ENCODE measurements around the gene MLIP.
"Not testable (repeated sequence)": the region's sequence is repeated elsewhere in the genome, so short reads cannot be mapped to it uniquely, and the experiment has no call there.

The MLIP gene

GRCh38 chr6:54234539-54234938, 123.3 kb downstream of the MLIP start:
- Histone ChIP-seq H3K4me3 (ENCODE audit: low read length) (no peak overlapping the region), H3K36me3 (ENCODE audit: control insufficient read depth, insufficient read depth, low read length, severe bottlenecking) (no peaks in the 10 kb centered on the region), H3K9ac (ENCODE audit: low read length) (no peak overlapping the region), H3K9me3 (ENCODE audit: control insufficient read depth, low read length) (no peaks in the 10 kb centered on the region), H3K4me1 (ENCODE audit: control insufficient read depth, insufficient read depth, low read length) (peaks cover 12% of the 10 kb centered on the region), H3K27me3 (replicated peaks; ENCODE audit: control insufficient read depth, insufficient read depth, low read length) (no peaks in the 10 kb centered on the region)
- DNase-seq (ENCODE audit: low read depth), result no peak

- Histone ChIP-seq H3K36me3 (ENCODE audit: control insufficient read depth, insufficient read depth, low read length, severe bottlenecking) (no peaks in the 10 kb centered on the region), H3K4me3 (ENCODE audit: low read length) (no peak overlapping the region), H3K9ac (ENCODE audit: low read length) (no peak overlapping the region), H3K9me3 (ENCODE audit: control insufficient read depth, low read length) (no peaks in the 10 kb centered on the region), H3K4me1 (ENCODE audit: control insufficient read depth, insufficient read depth, low read length) (peaks cover 12% of the 10 kb centered on the region), H3K27me3 (replicated peaks; ENCODE audit: control insufficient read depth, insufficient read depth, low read length) (no peaks in the 10 kb centered on the region)
- DNase-seq (ENCODE audit: low read depth), result no peak
Observed at GRCh38 chr6:54236984-54237383, 125.7 kb downstream of the MLIP start.

- DNase-seq (ENCODE audit: low read depth), result peak; percentile 89
- H3K9ac ChIP-seq (ENCODE audit: low read length), result peak overlapping the region; percentile 79
- no peak overlapping the region for H3K4me3 ChIP-seq (ENCODE audit: low read length)
- H3K4me1 ChIP-seq (ENCODE audit: control insufficient read depth, insufficient read depth, low read length), result peaks cover 12% of the 10 kb centered on the region
- H3K27me3 ChIP-seq (replicated peaks; ENCODE audit: control insufficient read depth, insufficient read depth, low read length), result no peaks in the 10 kb centered on the region
- H3K36me3 ChIP-seq (ENCODE audit: control insufficient read depth, insufficient read depth, low read length, severe bottlenecking), result no peaks in the 10 kb centered on the region
- no peaks in the 10 kb centered on the region for H3K9me3 ChIP-seq (ENCODE audit: control insufficient read depth, low read length)
Observed at GRCh38 chr6:54238396-54238795, 127.2 kb downstream of the MLIP start.

- no peak overlapping the region for H3K9ac ChIP-seq (ENCODE audit: low read length)
- no peaks in the 10 kb centered on the region for H3K9me3 ChIP-seq (ENCODE audit: control insufficient read depth, low read length)
- H3K4me3 ChIP-seq (ENCODE audit: low read length), result no peak overlapping the region
- H3K36me3 ChIP-seq (ENCODE audit: control insufficient read depth, insufficient read depth, low read length, severe bottlenecking), result no peaks in the 10 kb centered on the region
- no peak for DNase-seq (ENCODE audit: low read depth)
- H3K4me1 ChIP-seq (ENCODE audit: control insufficient read depth, insufficient read depth, low read length), result peaks cover 18% of the 10 kb centered on the region
- H3K27me3 ChIP-seq (replicated peaks; ENCODE audit: control insufficient read depth, insufficient read depth, low read length), result no peaks in the 10 kb centered on the region
Observed at GRCh38 chr6:54243699-54244098, 132.5 kb downstream of the MLIP start.

- peaks cover 14% of the 10 kb centered on the region for H3K4me1 ChIP-seq (ENCODE audit: control insufficient read depth, insufficient read depth, low read length)
- H3K4me3 ChIP-seq (ENCODE audit: low read length), result no peak overlapping the region
- DNase-seq (ENCODE audit: low read depth), result peak; percentile 70
- H3K36me3 ChIP-seq (ENCODE audit: control insufficient read depth, insufficient read depth, low read length, severe bottlenecking), result no peaks in the 10 kb centered on the region
- H3K9ac ChIP-seq (ENCODE audit: low read length), result no peak overlapping the region
- no peaks in the 10 kb centered on the region for H3K9me3 ChIP-seq (ENCODE audit: control insufficient read depth, low read length)
- H3K27me3 ChIP-seq (replicated peaks; ENCODE audit: control insufficient read depth, insufficient read depth, low read length), result no peaks in the 10 kb centered on the region
Observed at GRCh38 chr6:54244430-54244829, 133.2 kb downstream of the MLIP start.

GRCh38 chr6:54245265-54245664, 134.0 kb downstream of the MLIP start:
- Histone ChIP-seq H3K4me3 (ENCODE audit: low read length) (no peak overlapping the region), H3K36me3 (ENCODE audit: control insufficient read depth, insufficient read depth, low read length, severe bottlenecking) (no peaks in the 10 kb centered on the region), H3K4me1 (ENCODE audit: control insufficient read depth, insufficient read depth, low read length) (peaks cover 14% of the 10 kb centered on the region), H3K9ac (ENCODE audit: low read length) (no peak overlapping the region), H3K9me3 (ENCODE audit: control insufficient read depth, low read length) (no peaks in the 10 kb centered on the region), H3K27me3 (replicated peaks; ENCODE audit: control insufficient read depth, insufficient read depth, low read length) (no peaks in the 10 kb centered on the region)
- DNase-seq (ENCODE audit: low read depth), result no peak

- H3K9me3 ChIP-seq (ENCODE audit: control insufficient read depth, low read length), result no peaks in the 10 kb centered on the region
- H3K4me1 ChIP-seq (ENCODE audit: control insufficient read depth, insufficient read depth, low read length), result peaks cover 14% of the 10 kb centered on the region
- DNase-seq (ENCODE audit: low read depth), result no peak
- H3K36me3 ChIP-seq (ENCODE audit: control insufficient read depth, insufficient read depth, low read length, severe bottlenecking), result no peaks in the 10 kb centered on the region
- H3K4me3 ChIP-seq (ENCODE audit: low read length), result no peak overlapping the region
- no peaks in the 10 kb centered on the region for H3K27me3 ChIP-seq (replicated peaks; ENCODE audit: control insufficient read depth, insufficient read depth, low read length)
- H3K9ac ChIP-seq (ENCODE audit: low read length), result no peak overlapping the region
Observed at GRCh38 chr6:54248319-54248718, 137.1 kb downstream of the MLIP start.

GRCh38 chr6:54248994-54249393, 137.8 kb downstream of the MLIP start:
- Histone ChIP-seq H3K9me3 (ENCODE audit: control insufficient read depth, low read length) (no peaks in the 10 kb centered on the region), H3K27me3 (replicated peaks; ENCODE audit: control insufficient read depth, insufficient read depth, low read length) (no peaks in the 10 kb centered on the region), H3K4me1 (ENCODE audit: control insufficient read depth, insufficient read depth, low read length) (peaks cover 14% of the 10 kb centered on the region), H3K9ac (ENCODE audit: low read length) (no peak overlapping the region), H3K4me3 (ENCODE audit: low read length) (no peak overlapping the region), H3K36me3 (ENCODE audit: control insufficient read depth, insufficient read depth, low read length, severe bottlenecking) (no peaks in the 10 kb centered on the region)
- no peak for DNase-seq (ENCODE audit: low read depth)

GRCh38 chr6:54249812-54250211, 138.6 kb downstream of the MLIP start:
- not testable (repeated sequence) for H3K27me3 ChIP-seq (replicated peaks; ENCODE audit: control insufficient read depth, insufficient read depth, low read length)

GRCh38 chr6:54252496-54252895, 141.3 kb downstream of the MLIP start:
- Histone ChIP-seq H3K4me3 (ENCODE audit: low read length) (no peak overlapping the region), H3K27me3 (replicated peaks; ENCODE audit: control insufficient read depth, insufficient read depth, low read length) (no peaks in the 10 kb centered on the region), H3K36me3 (ENCODE audit: control insufficient read depth, insufficient read depth, low read length, severe bottlenecking) (no peaks in the 10 kb centered on the region), H3K9ac (ENCODE audit: low read length) (no peak overlapping the region), H3K9me3 (ENCODE audit: control insufficient read depth, low read length) (no peaks in the 10 kb centered on the region), H3K4me1 (ENCODE audit: control insufficient read depth, insufficient read depth, low read length) (peaks cover 7% of the 10 kb centered on the region)
- DNase-seq (ENCODE audit: low read depth), result no peak

More at GRCh38 chr6:54249812-54250211, 138.6 kb downstream of the MLIP start:
- not testable (repeated sequence) for H3K9ac ChIP-seq (ENCODE audit: low read length); H3K36me3 ChIP-seq (ENCODE audit: control insufficient read depth, insufficient read depth, low read length, severe bottlenecking); H3K9me3 ChIP-seq (ENCODE audit: control insufficient read depth, low read length); DNase-seq (ENCODE audit: low read depth); H3K4me3 ChIP-seq (ENCODE audit: low read length)
- H3K4me1 ChIP-seq (ENCODE audit: control insufficient read depth, insufficient read depth, low read length), result peaks cover 11% of the 10 kb centered on the region

GRCh38 chr6:54252916-54253315, 141.7 kb downstream of the MLIP start:
- no peak overlapping the region for H3K9ac ChIP-seq (ENCODE audit: low read length)
- H3K4me1 ChIP-seq (ENCODE audit: control insufficient read depth, insufficient read depth, low read length), result peaks cover 7% of the 10 kb centered on the region
- no peaks in the 10 kb centered on the region for H3K27me3 ChIP-seq (replicated peaks; ENCODE audit: control insufficient read depth, insufficient read depth, low read length)
- no peak for DNase-seq (ENCODE audit: low read depth)
- H3K4me3 ChIP-seq (ENCODE audit: low read length), result no peak overlapping the region
- no peaks in the 10 kb centered on the region for H3K36me3 ChIP-seq (ENCODE audit: control insufficient read depth, insufficient read depth, low read length, severe bottlenecking)
- H3K9me3 ChIP-seq (ENCODE audit: control insufficient read depth, low read length), result no peaks in the 10 kb centered on the region

GRCh38 chr6:54254886-54255285, 143.6 kb downstream of the MLIP start:
- H3K4me1 ChIP-seq (ENCODE audit: control insufficient read depth, insufficient read depth, low read length), result peaks cover 15% of the 10 kb centered on the region
- DNase-seq (ENCODE audit: low read depth), result no peak
- no peaks in the 10 kb centered on the region for H3K36me3 ChIP-seq (ENCODE audit: control insufficient read depth, insufficient read depth, low read length, severe bottlenecking)

More at GRCh38 chr6:54254886-54255285, 143.6 kb downstream of the MLIP start:
- H3K9me3 ChIP-seq (ENCODE audit: control insufficient read depth, low read length), result no peaks in the 10 kb centered on the region
- no peaks in the 10 kb centered on the region for H3K27me3 ChIP-seq (replicated peaks; ENCODE audit: control insufficient read depth, insufficient read depth, low read length)
- no peak overlapping the region for H3K4me3 ChIP-seq (ENCODE audit: low read length)
- no peak overlapping the region for H3K9ac ChIP-seq (ENCODE audit: low read length)

Measured in adipocyte (in vitro differentiated cells).